Umbilical cord (tissue), 2 donors: ENCODE measurements around the gene YKT6. TPM values are rescaled to one million over a fixed set of nuclear protein-coding genes. Genes with fewer than 3 reads are reported as not detected.
"Not testable (repeated sequence)": the region's sequence is repeated elsewhere in the genome, so short reads cannot be mapped to it uniquely, and the experiment has no call there.

ENCODE experiments used
- DNase-seq: peaks from one replicate; pipeline ENCODE4 v3.0.0-alpha.2; 2015; ENCODE audit warnings: low spot score
- total RNA-seq: library from RNA; depleted of rRNA; stranded (reverse); fragments of >200 nt; gene quantifications from one replicate; pipeline ENCODE4 v1.2.3, GENCODE V29; 2014; ENCODE audit warnings: low replicate concordance; ENCODE audit not compliant: insufficient read depth

Gene YKT6
- total RNA-seq = 21.2 TPM

DNA sequence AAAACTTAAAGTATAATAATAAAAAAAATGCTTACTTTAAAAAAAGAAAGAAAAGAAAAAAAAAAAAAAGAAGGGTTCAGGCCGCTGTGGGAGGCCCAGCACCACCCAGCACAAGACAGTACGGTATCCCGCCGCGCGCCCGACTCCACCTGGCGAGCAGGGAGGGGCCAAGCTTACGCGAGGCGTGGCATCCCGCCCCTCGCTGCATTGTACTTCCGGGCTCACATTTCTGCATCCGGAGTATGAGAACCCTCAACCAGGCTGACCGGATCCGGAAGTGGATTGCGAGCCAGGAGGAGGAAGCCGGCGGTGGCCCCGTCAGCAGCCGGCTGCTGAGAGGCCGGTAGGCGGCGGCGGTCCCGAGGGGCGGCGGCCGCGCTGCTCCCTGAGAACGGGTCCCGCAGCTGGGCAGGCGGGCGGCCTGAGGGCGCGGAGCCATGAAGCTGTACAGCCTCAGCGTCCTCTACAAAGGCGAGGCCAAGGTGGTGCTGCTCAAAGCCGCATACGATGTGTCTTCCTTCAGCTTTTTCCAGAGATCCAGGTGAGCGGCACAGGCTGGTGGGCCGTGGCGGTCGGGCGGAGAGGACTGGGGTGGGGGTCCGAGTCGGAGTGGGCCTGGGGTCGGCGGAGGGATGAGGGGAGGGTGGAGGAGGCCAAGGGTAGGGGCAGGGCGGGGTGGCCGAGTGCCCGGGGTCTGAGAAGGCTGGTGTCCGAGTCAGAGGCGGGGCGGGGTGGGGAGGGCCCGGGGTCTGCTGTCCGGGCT, at the start of gene YKT6:
YKT6 (plus strand) TSS at position 280 of the 763 bp plus-strand sequence; CDS start at position 438, 158 bp downstream.
- DNase-seq = peak; percentile 98

DNA sequence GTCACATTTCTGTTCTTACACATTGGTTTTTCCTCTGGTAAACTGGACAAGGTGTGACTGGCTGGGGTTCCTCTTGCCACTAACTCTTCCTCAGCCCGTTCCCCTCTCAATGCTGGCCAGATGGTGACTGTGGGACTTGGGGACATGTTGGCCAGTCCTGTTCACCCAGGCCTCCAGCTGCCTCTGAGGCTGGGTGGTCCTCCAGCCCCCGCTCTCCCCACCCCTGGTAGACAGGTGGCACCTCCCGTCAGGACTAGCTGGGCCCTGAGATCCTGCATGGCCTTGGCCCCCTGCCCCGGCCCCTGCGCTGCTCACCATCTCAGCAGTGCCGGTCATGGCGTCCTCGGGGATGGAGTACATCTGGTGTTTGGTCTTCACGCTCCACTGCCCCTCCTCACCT, 48.8 kb upstream of the YKT6 start:
- no peak for DNase-seq

DNA sequence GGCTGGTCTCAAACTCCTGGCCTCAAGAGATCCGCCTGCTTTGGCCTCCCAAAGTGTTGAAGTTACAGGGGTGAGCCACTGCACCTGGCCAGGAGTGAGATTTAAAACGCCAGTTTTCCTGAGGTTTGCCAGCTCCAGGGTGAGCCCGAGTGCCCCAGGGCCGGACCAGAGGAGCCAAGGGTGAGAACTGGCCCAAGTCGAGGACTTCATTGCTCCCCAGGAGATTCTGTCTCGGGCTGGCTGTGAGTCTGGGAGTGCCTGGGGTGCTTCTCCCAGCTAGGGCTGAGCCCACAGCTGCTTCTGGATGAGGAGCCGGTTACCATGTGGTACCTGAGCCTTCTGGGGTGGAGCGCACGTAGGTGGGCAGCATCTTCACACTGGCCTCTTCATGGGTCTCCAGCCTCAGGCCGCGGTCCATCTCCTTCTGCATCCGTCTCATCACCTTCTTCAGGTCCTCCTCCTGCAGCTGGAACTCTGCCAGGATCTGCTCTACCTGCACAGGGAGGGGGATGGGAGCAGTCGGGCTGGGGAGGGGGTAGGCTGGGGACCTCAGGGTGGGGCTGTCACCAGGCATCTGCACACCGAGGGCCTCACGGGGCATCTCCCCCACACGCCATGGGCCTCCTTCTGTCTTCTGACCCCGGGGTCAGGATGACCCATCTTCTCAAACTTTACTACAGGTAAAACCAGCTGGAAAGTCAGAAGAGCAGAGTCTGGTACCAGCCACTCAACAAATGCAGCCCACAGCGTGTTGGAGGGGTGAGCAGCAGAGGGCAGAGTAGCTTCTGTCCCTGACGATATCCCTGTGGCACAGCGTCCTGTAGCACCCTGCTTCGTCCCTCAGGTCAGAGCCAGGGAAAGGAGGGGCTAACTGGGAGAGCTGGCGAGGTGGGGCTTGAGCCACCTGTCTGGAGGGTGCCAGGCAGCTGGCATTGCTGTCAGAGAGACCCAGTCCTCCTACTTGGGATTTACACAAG, 47.5 kb upstream of the YKT6 start:
- DNase-seq = no peak

DNA sequence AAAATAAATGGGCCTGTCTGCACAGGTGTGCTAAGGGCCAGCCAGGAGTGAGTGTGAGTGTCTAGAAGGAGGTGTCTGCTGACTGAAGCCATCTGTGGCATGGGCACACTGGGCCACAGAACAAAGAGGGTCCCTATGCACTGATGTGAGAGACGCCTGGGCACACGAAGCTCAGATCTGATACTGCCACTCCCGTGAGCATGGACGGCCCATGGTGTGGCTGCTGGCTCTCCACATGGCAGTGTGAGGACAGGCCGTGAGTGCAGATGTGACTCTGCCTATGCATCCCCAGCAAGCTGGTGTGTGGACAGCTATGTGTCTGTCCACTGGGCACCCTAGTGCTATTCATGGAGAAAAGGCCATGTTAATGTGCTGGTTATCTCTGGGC, 46.8 kb upstream of the YKT6 start:
- no peak for DNase-seq

DNA sequence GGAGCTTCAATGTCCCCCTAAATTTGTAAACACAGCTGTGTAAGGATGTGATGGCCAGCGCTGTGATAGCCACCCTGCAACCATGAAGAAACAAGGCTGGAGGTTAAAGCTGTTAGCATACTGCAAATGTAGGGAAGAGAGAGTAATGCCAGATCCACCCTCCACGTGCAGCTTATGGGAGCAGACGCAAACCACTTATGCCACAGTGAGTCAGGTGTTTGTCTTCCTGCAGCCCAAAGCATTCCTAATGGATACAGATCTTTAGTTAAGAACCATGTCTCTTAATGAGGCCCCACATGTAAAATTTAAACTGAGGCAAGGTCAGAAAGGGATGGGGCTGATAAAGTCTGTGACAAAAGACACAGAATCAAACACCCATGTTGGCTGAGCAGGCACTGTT, 46.1 kb upstream of the YKT6 start:
- DNase-seq = no peak

DNA sequence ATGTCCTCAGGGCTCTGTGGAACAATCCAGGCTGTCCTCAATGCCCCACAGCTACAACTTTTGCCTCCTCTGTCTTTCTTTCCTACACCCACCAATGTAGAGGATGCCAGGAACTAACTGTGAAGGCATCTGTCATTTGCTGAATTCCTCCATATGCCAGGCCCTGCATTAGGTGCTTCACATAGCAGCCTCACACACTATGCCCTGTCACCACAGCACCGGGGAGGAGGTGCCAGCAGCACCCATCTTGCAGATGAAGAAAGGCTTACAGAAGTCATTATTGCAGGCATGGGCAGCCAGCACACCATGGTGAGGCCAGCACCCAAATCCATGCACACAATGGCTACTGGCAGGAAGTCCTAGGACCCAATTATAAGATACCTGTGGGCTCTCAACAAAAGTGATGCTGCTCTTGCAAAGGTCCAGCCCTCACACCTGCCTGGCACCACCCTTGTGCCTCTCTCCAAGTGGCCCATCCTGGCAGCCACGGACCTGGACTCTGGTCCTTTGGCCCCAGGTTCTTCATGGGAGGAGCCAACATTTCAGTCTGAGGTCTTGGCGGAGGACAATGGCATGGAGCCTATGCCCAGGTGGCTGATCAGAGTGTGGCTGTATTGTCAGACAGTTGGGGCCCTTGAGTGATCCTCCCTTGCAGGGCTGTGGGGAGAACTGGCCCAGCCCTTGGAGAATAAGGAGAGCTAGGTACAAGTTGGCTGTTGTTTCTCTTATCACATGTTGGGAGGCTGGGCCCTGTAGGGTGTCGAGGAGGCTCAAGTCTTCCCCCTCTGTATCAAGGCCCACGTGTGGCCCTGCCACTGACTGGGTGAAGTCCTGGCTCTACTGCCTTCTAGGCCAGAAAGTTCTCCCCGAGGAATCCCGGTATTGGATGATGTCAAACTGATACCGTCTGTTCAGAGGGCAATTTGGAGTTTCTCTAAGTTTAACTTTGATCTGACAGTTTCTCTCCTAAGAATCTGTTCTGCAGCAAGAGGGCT, 45.3 kb upstream of the YKT6 start:
- no peak for DNase-seq

DNA sequence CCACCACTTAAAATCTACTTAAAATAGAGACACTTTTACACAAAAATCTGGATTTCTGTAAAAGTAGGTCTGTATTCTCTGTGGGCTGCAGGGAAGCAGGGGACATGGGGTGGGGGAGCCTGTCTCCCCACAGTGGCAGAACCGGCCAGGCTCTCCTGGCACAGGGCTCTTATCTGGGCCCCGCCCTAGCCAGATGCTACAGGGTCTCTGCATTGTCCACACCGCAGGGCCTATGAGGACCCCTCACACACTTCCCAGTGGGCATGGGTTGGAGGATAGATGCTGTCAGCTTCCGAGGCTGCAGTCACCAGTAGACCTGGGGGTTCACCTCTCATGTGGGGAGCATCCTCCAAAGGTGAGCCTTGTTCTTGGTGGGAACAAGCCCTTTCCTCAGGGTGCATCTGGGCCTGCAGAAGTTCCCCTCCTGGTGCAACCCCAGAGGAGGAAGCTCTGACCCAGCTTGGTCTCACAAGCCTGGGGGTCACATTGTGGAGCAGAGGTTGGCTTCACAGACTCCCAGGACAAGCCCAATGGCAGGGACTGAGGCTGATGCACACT, 44.2 kb upstream of the YKT6 start:
- no peak for DNase-seq

DNA sequence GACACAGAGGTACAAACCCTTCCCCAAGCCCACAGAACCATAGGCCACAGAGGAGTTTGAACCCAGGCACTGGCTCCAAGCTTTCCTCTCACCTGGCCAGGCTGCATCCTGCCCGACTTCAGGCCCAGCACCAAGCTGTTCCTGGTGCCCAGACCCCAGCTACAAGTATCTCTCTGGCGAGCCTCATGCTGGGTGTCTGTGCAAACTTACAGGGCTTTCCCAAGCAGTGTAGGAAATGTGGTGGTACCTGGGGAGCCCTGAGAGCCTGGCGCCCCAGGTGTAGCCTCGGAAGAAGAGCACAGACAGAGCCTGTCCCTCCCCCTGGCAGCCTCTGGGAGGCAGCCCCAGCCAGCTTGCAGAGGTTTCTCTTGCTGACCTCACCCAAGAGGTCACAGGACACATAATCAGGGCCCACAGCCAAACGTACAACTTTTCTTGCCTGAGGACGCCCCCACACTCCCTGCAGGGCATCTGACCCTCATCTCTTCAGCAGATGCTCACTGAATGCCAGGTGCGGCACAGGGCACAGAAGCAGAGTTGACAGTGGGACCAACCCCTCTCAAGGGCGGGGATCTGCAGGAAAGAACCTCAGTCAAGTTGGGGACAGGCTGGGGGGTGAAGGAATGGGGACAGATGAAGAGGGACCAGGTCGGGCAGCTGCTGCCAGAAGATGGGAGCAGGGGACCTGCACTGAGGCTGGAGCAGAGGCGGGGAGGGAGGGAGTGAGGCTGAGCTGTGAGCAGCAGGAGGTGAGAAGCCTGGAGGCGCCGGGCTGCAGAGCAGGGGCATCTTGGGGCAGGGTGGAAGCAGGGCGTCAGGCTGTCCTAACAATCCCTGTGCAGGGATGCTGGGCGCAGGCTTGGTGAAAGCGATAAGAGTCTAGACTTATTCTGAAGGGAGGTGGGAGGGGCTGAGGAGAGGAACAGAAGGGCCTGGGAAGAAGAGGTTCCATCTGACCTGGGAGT, 43.4 kb upstream of the YKT6 start:
- no peak for DNase-seq

DNA sequence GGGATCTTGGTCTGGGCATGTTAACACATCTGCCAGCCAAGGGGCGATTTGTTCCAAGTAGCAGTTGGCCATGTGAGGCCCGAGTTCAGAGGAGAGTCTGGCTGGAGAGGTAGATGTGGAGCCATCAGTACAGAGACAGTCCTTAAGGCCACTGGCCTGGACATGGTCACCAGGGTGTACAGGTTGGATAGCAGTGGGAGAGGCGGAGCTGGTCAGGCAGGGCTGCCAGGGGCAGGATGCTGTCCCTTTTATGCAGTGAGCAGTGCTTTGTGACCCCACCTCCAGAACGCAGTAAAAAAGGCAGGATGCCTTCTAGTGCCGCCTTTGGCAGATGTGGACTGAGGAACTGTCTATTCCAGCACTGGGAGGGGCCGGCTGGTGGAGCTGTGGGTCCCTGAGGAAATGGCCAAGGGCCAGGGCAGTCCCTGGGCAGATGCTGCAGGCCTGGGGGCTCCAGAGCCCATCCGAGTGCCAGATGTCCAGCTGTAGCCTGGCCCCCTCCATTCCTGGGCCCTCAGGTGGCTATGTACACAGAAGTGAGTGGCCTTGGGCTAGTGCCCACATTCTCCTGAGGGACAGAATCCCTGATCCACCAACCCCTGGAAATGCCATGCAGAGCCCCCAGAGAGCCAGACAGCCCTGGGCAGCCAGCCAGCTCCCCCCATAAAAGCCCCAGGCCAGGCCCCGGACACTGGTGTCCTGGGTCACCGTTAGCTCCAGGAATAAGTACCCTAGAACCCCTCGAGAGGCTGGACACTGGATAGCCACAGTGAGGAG, 42.5 kb upstream of the YKT6 start:
- no peak for DNase-seq

DNA sequence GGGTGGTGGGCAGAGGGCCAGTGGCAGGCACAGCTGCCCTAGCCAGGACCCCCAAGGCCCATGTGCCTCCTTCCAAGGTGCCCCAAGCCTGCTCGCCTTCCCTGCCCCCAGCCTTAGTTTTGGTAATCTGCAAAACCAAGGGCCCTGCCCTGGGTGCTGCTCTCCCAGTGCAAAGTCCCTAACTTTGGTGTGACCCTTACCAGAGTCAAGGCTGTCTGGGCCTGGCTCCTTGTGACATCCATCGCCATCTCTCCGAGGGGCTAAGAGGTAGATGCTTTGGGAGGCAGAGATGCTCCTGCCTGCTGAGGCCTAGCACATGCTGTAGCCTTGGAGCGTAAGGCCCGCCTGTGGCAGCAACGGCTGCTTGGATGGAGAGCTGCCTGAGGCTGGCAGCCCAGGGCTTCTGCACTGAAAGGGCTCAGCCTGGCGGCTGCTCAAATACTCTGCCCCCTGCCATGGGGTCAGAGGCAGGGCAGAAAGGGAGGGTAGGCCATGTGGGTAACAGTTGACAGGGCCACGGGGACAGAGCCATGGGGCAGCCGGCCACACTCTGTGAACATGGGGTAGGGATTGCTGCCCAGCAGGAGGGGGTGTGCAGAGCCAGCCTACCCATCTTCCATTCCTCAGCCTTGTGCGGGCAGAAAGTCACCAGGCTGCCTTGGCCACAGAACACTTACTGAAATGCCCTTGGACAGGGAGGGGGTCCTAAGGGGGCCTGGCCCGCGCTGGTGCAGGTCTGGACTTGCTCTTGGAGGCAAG, 41.7 kb upstream of the YKT6 start:
- DNase-seq = no peak

DNA sequence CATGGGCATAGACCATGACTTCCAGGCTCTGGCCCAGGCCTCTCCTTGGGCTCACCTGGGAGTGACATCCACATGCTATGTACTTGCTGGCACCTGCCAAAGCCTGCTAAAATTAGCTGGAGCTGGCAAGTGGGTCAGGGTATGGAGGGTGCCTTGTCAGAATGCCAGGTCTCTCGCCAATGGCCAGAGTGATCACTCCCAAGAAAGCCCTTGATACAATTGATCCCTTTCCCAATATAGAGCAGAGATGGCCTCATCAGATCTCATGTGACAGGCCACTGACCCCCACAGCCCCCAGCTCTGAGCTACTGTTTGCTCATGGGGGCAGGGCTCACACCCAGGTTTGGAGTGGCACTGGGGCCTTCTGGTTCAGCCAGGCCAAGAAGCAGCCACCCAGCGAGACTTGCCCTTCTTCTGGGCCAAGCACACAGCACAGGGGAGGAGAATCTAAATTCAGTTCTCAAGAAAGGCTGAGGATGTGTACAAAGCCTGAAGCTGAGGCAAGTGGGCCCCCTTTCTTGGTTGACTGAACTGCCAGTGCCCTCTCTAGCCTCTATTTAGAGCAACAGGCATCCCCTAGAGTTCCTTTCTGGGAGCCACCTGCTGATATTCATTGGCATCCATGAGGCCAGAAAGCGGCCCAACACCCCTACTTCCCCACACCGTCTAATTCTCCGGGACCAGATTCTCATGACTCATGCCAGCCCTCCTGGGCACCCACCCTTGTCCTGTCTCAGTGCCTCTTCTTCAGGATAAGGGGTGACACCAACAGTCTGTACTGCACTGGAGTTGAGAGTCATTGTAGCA, 40.8 kb upstream of the YKT6 start:
- DNase-seq = no peak

DNA sequence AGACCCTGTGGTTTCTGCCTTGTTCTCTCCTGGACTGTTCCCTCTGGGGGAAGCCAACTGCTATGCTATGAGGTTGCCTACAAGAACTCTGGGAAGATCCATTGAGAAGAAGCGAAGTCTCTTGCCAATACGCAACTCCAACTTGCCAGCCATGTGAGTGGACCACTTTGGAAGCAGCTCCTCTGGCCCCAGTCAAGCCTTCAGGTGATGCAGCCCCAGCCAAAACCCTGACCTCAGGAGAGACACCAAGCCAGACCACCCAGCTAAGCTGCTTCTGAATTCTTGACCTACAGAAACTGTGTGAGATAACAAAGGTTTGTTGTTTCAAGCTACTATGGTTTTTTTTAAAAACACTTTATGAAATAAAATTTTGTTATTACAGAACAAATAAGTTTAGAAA, 39.4 kb upstream of the YKT6 start:
- DNase-seq = no peak

DNA sequence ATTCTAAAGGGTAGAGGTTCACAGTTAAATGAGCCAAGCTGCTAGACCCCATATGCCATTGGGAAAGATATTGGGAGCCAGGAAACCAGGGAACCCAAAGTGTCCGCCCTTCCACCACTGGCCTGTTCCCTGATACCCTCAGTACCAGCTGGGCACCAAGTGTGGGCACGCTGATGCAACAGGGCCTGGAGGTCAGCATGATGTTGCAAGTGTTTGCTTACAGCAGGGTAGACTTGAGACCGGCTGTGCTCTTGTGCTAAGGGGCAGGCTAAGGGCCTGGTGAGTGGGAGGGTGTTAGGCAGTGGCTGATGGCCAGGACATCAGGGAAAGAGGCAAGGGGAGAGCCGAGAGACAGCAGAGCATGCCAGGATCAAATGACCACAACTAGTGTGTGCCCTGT, 38.6 kb upstream of the YKT6 start:
- no peak for DNase-seq

DNA sequence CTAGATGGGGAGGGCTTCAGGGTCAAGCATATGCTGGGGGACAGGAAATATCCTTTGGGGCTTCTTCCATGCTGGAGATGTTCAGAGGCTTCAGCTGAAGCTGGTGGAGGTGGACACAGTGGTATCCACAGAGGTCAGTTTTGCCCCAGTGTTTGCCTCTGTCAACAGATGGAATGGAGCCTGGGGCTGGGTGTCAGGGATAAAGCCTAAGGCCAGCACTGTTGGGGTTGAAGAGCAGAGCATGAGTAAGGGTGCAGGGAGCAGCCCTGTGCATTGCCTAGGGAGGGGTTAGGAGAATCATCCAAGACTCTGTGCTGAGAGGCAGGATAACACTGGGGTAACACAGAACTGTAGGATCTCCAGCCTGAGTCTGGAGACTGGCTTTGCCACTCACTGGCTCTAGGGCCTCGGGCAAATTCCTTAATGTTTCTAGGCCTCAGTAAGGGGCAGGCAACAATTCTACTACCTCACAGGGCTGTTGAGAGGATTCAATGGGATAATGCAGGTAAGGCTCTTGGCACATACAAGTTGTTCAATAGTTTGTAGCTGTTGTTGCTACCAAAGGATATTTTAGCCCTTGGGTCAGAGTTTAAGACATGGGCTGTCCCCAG, 37.9 kb upstream of the YKT6 start:
- no peak for DNase-seq

DNA sequence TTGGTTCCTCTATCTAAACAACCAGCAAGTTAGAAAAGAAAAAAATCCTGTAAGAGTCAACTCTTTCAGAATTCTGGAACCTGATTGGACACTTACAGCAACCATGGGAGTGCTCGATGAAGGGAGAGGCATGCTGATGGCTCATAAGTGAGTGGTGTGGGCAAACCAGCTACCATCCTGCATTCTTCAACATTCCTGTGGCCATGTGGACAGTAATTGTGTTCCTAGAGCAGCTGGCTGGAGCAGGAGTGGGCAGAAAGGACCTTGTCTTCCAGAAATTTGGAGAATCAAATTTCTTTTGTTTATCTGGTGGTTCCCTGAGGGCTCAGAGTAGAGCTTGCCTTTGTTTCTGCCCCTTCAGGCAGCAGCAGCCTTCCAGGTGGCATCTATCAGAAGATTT, 37.2 kb upstream of the YKT6 start:
- DNase-seq = no peak

DNA sequence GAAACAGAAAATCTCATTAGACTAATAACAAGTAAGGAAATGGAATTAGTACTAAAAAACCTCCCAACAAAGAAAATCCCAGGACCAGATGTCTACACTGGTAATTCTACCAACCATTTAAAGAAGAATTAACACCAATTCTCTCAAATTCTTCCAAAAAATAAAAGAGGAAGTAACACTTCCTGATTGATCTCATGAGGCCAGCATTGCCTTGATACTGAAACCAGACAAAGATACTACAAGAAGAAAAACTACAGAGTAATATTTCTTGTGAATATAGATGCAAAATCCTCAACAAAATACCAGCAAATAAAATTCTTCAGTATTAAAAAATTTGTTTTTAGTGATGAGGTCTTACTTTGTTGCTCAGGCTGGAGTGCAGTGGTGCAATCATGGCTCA, 32.9 kb upstream of the YKT6 start:
- DNase-seq = no peak

DNA sequence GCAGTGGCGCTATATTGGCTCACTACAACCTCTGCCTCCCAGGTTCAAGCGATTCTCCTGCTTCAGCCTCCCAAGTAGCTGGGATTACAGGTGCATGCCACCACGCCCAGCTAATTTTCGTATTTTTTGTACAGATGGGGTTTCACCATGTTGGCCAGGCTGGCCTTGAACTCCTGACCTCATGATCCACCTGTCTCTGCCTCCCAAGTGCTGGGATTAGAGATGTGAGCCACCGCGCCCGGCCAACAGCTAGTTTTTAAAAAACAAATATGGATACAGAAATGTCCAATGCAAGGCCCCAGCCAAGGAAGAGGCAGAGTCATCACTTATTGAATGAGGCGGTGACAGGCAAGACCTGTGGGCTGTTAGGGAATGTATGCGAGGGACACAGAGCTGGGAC, 28.9 kb upstream of the YKT6 start:
- DNase-seq = not testable (repeated sequence)
